PC-3 (cell line): Measurements from ENCODE around the gene HS3ST2.

Experiments used
- EZH2 ChIP-seq: fragments of 300-600 bp; sonication (generic); IDR thresholded peaks from one replicate; pipeline ENCODE4 v1.6.1; 2017; ENCODE audit warnings: antibody characterized with exemption, mild to moderate bottlenecking, low read length; ENCODE audit not compliant: unreplicated experiment
- EZH2phosphoT487 ChIP-seq: fragments of 300-600 bp; sonication (generic); IDR thresholded peaks from 2 replicates; pipeline ENCODE4 v1.6.1; 2018; ENCODE audit warnings: mild to moderate bottlenecking, antibody characterized with exemption, low read length, borderline replicate concordance
- TF ChIP-seq, protein P1 (sequence below): fragments of 300-600 bp; sonication (generic); conservative IDR thresholded peaks from 2 replicates; pipeline ENCODE4 v1.5.1; 2017; ENCODE audit warnings: antibody characterized with exemption, low read depth, mild to moderate bottlenecking, low read length

DNA sequence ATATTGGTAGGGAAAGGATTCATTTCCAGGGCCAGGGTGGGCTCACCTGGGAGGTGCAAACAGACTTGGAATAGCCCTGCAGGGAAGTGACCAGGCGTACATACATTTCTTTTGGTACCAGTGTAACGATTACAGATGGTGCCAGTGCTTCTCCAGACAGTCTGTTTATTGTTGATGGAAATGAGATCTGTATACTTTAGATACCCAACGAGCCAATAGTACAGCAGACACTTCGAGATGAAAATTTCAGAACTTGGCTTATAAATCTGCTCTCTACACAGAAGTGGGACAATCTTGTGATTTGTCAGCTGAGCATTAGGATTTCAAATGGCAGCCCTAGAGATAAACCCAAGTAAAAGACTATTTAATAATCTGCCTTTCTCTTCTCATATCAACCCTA, 57.9 kb downstream of the HS3ST2 start:
- TF ChIP-seq, protein P1, sequence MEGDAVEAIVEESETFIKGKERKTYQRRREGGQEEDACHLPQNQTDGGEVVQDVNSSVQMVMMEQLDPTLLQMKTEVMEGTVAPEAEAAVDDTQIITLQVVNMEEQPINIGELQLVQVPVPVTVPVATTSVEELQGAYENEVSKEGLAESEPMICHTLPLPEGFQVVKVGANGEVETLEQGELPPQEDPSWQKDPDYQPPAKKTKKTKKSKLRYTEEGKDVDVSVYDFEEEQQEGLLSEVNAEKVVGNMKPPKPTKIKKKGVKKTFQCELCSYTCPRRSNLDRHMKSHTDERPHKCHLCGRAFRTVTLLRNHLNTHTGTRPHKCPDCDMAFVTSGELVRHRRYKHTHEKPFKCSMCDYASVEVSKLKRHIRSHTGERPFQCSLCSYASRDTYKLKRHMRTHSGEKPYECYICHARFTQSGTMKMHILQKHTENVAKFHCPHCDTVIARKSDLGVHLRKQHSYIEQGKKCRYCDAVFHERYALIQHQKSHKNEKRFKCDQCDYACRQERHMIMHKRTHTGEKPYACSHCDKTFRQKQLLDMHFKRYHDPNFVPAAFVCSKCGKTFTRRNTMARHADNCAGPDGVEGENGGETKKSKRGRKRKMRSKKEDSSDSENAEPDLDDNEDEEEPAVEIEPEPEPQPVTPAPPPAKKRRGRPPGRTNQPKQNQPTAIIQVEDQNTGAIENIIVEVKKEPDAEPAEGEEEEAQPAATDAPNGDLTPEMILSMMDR, result no peak
- TF ChIP-seq EZH2 (no peak), EZH2phosphoT487 (no peak)
